ENCODE results near the gene RNF150.

DNA sequence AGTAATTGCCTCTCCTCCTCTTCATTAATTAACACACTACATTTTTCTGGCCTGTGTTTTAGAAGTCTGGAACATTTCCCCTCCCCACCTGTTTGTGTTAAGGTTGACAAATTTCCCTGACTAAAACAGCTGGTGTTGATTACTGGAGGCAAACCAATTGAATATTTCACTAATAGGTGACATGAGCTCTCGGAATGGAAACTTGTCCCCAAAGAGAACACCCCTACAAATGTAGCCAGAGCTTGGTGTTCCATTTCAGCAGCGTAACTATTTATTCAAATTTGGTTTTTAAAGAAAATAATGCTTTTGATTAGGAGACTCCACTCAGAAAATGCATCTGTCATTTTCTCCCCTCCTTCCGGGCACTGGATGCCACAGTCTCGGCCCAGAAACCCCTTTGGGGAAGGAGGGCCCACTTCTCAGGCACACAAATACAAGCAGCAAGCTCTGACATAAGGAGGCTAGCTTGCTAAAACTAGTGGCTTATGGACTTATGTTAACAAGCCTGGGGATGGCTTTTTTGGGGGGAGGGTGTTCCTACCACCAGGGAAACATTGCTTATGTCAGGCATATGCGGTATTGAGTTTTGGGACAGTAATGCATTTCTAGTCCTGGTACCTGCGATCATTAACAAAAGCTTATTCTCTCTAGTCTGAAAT is 2.2 kb downstream of the RNF150 start:
- TF ChIP-seq, protein P1, sequence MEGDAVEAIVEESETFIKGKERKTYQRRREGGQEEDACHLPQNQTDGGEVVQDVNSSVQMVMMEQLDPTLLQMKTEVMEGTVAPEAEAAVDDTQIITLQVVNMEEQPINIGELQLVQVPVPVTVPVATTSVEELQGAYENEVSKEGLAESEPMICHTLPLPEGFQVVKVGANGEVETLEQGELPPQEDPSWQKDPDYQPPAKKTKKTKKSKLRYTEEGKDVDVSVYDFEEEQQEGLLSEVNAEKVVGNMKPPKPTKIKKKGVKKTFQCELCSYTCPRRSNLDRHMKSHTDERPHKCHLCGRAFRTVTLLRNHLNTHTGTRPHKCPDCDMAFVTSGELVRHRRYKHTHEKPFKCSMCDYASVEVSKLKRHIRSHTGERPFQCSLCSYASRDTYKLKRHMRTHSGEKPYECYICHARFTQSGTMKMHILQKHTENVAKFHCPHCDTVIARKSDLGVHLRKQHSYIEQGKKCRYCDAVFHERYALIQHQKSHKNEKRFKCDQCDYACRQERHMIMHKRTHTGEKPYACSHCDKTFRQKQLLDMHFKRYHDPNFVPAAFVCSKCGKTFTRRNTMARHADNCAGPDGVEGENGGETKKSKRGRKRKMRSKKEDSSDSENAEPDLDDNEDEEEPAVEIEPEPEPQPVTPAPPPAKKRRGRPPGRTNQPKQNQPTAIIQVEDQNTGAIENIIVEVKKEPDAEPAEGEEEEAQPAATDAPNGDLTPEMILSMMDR (conservative IDR thresholded peaks at IDR 0.05; ENCODE audit: low read length) = no peak
- no peak for TF ChIP-seq EZH2phosphoT487 (IDR thresholded peaks at IDR 0.05; ENCODE audit: borderline replicate concordance)
